Muscle layer of duodenum (tissue), 2 donors: ENCODE data around the gene SLC39A11.

ENCODE experiments used
- H3K27ac ChIP-seq: one replicate; pipeline ENCODE4 v1.7.0; 2013; ENCODE audit warnings: mild to moderate bottlenecking, low read length
- H3K27me3 ChIP-seq: one replicate; pipeline ENCODE4 v1.7.0; 2013; ENCODE audit warnings: low read depth, mild to moderate bottlenecking, control low read depth, low read length
- H3K36me3 ChIP-seq, 2 donors: one replicate each; pipeline ENCODE4 v1.7.0; 2013; ENCODE audit warnings: low read length in 2 of 2, control low read depth in 1 of 2, mild to moderate bottlenecking in 1 of 2; ENCODE audit not compliant: insufficient read depth in 2 of 2, control insufficient read depth in 1 of 2
- H3K4me1 ChIP-seq, 2 donors: one replicate each; pipeline ENCODE4 v1.7.0; 2013; ENCODE audit warnings: low read length in 2 of 2, mild to moderate bottlenecking in 2 of 2, control low read depth in 1 of 2, moderate library complexity in 1 of 2; ENCODE audit not compliant: insufficient read depth in 2 of 2, control insufficient read depth in 1 of 2
- H3K4me3 ChIP-seq, 2 donors: one replicate each; pipeline ENCODE4 v1.7.0; 2013; ENCODE audit warnings: low read length in 2 of 2, low read depth in 1 of 2, mild to moderate bottlenecking in 1 of 2
- H3K9me3 ChIP-seq, 2 donors: one replicate each; pipeline ENCODE4 v1.7.0; 2013; ENCODE audit warnings: low read length in 2 of 2, control low read depth in 1 of 2, mild to moderate bottlenecking in 1 of 2; ENCODE audit not compliant: control insufficient read depth in 1 of 2
- donor health status: healthy.

Gene SLC39A11

GRCh38 chr17:72751746-72752145 is 340.7 kb downstream of the SLC39A11 start:
- Histone ChIP-seq H3K9me3 (peaks cover 5% of the 10 kb centered on the region in 2 donors), H3K27me3 (no peaks in the 10 kb centered on the region), H3K4me1 (no peaks in the 10 kb centered on the region), H3K27ac (no peak overlapping the region), H3K4me3 (no peak overlapping the region), H3K36me3 (peaks cover 0 to 5% of the 10 kb centered on the region in 2 donors)

DNA sequence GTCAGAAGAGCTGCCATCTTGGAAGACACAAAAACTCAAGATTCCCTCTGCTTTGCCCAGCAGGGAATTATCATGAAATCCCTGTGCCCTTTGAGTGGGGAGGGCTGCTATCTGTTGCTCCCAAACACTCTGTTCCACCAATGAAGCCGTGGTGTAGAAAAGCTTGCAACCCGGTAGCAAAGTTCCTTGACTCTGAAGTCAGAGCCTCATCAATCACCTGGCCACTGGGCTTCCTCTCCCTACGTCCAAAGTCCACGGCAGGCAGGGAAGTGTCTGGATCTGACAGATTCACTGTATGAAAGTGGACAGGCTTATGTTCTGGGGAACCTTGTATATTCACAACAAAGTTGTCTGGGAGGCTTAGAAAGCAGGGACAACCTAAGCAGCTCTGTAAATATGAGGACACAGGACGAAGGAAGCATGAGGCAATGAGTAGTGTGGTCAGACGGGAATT is 343.3 kb downstream of the SLC39A11 start:
- Histone ChIP-seq H3K9me3 (no peaks in the 10 kb centered on the region), H3K27me3 (no peaks in the 10 kb centered on the region), H3K4me1 (no peaks in the 10 kb centered on the region), H3K27ac (no peak overlapping the region), H3K36me3 (no peaks in the 10 kb centered on the region), H3K4me3 (no peak overlapping the region)

DNA sequence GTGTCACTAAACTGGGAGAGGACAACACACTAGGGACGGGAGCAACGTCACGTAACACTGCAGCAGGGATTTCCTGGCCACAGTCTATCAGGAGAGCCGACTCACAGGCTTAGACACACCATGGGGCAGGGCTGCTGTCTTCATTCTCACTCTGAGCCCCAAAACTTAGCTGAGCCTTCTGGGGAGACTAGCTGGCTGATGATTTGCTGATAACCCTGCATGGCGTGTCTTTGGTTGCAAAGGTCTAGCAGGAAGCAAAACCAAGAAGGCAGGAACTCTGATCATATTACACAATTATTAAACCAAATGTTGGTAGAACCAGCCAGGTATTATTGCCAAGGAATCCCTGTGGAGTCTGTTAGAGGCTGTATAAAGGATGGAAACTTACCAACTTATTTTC is 345.0 kb downstream of the SLC39A11 start:
- no peak overlapping the region for H3K4me3 ChIP-seq
- H3K4me1 ChIP-seq, result no peaks in the 10 kb centered on the region
- H3K27ac ChIP-seq, result peak overlapping the region; percentile 47
- no peaks in the 10 kb centered on the region for H3K27me3 ChIP-seq
- no peaks in the 10 kb centered on the region for H3K9me3 ChIP-seq
- H3K36me3 ChIP-seq, result no peaks in the 10 kb centered on the region

GRCh38 chr17:72745241-72745640 is 347.2 kb downstream of the SLC39A11 start:
- no peak overlapping the region for H3K27ac ChIP-seq
- H3K4me3 ChIP-seq, result no peak overlapping the region
- no peaks in the 10 kb centered on the region for H3K27me3 ChIP-seq
- H3K9me3 ChIP-seq, result no peaks in the 10 kb centered on the region
- no peaks in the 10 kb centered on the region for H3K36me3 ChIP-seq
- no peaks in the 10 kb centered on the region for H3K4me1 ChIP-seq

DNA sequence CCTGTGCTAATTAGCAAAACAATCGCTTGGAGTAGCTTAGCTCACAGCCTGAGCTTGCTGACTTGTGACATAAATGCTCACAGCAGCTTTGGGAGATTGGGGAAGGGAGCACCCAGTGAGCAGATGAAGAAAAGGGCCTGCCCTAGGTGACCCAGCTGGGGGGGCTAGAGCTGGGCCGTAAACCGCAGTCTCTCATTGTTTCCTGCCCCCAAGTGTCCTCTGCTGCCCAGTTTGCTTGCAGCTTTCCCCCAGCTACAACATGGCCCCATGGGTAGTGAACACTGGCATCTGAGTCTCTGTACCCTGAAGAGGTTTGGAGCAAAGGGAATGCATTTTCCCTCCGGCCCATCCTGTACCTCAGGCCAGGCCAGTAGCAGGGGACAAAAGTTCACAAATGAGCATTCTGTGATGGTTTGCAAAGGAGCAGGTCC is 349.4 kb downstream of the SLC39A11 start:
- no peak overlapping the region for H3K27ac ChIP-seq
- no peaks in the 10 kb centered on the region for H3K4me1 ChIP-seq
- H3K9me3 ChIP-seq, result no peaks in the 10 kb centered on the region
- no peak overlapping the region for H3K4me3 ChIP-seq
- no peaks in the 10 kb centered on the region for H3K27me3 ChIP-seq
- H3K36me3 ChIP-seq, result no peaks in the 10 kb centered on the region

- no peak overlapping the region for H3K27ac ChIP-seq
- no peaks in the 10 kb centered on the region for H3K9me3 ChIP-seq
- no peaks in the 10 kb centered on the region for H3K4me1 ChIP-seq
- H3K27me3 ChIP-seq, result no peaks in the 10 kb centered on the region
- no peak overlapping the region for H3K4me3 ChIP-seq
- peaks cover 0 to 13% of the 10 kb centered on the region in 2 donors for H3K36me3 ChIP-seq
Observed at GRCh38 chr17:72737151-72737690, 355.3 kb downstream of the SLC39A11 start.

DNA sequence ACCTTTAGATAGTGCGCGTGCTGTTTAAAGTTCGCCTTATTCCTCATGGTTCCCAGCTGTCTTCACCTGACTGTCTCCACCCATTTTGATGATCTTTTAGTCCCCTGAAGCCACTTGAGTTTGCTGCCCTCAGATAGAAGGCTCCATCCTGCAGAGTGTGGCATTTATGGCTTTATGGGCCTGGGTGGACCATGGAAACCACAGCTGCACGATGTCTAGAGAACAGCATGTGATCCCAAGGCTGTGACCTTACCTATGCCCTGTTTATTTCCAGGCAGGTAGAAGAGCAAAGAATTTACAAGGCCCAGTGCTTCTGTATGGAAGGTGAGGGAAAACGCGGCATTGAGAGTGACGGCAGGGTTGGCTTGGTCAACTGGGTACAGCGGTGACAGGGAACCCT is 356.9 kb downstream of the SLC39A11 start:
- Histone ChIP-seq H3K27ac (no peak overlapping the region), H3K9me3 (no peaks in the 10 kb centered on the region), H3K4me3 (no peak overlapping the region), H3K27me3 (no peaks in the 10 kb centered on the region), H3K36me3 (peaks cover 0 to 13% of the 10 kb centered on the region in 2 donors), H3K4me1 (no peaks in the 10 kb centered on the region)

GRCh38 chr17:72735048-72735447 is 357.4 kb downstream of the SLC39A11 start:
- no peak overlapping the region for H3K27ac ChIP-seq
- H3K36me3 ChIP-seq, result peaks cover 0 to 13% of the 10 kb centered on the region in 2 donors

DNA sequence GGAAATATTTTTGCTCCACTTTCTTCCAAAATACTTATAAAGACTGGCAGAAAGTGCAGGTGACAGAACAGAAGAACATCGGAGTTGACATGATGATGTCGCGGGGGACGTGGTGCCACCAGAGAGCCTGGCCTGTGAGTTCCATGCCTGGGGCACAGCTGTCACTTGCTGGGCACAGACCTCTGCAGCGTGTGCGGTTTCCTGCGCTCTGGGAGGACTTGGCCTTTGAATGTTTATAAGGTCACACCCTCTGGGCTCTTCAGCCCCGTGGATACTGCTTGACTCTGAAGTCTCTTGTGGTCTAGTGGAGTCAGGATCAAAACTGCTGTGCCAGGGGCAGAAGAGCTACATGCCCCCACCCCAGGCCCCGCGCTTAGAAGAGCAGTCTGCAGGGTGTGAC is 357.9 kb downstream of the SLC39A11 start:
- no peak overlapping the region for H3K4me3 ChIP-seq
- H3K4me1 ChIP-seq, result no peaks in the 10 kb centered on the region
- no peaks in the 10 kb centered on the region for H3K9me3 ChIP-seq
- H3K27me3 ChIP-seq, result no peaks in the 10 kb centered on the region
- H3K27ac ChIP-seq, result no peak overlapping the region
- peaks cover 0 to 13% of the 10 kb centered on the region in 2 donors for H3K36me3 ChIP-seq

More at GRCh38 chr17:72735048-72735447, 357.4 kb downstream of the SLC39A11 start:
- H3K4me3 ChIP-seq, result no peak overlapping the region
- no peaks in the 10 kb centered on the region for H3K9me3 ChIP-seq
- H3K4me1 ChIP-seq, result no peaks in the 10 kb centered on the region
- H3K27me3 ChIP-seq, result no peaks in the 10 kb centered on the region

DNA sequence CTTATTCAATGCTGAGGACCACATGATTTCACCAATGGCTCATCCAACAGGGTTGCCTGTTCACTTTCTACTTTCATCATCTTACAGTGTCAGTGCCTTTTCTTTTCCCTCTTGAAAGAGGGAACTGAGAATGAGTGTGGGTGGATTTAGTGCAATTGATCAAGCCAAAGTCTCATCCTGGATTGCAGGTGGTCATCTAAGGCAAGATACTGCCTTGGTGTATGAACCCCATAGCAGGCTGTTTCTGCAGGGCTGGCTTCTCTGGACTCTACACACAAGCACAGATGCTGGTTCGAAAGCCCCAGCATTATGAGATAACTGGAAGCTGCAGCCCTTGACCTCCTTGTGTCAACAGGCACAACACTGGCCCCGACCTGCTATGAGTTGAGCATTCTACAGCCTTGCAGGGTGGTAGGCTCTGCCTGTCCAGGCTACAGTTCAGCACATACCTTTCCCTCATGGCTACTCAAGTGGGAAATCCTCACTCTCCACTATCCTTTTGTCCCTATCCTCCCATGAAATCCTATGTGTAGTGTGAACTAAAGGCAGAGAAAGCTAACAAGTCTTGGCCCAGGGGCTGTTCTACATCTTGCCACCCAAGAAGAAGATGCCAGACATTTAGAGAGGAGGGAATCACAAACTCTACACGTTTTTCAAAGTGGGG is 358.7 kb downstream of the SLC39A11 start:
- peaks cover 0 to 13% of the 10 kb centered on the region in 2 donors for H3K36me3 ChIP-seq
- no peak overlapping the region for H3K27ac ChIP-seq

DNA sequence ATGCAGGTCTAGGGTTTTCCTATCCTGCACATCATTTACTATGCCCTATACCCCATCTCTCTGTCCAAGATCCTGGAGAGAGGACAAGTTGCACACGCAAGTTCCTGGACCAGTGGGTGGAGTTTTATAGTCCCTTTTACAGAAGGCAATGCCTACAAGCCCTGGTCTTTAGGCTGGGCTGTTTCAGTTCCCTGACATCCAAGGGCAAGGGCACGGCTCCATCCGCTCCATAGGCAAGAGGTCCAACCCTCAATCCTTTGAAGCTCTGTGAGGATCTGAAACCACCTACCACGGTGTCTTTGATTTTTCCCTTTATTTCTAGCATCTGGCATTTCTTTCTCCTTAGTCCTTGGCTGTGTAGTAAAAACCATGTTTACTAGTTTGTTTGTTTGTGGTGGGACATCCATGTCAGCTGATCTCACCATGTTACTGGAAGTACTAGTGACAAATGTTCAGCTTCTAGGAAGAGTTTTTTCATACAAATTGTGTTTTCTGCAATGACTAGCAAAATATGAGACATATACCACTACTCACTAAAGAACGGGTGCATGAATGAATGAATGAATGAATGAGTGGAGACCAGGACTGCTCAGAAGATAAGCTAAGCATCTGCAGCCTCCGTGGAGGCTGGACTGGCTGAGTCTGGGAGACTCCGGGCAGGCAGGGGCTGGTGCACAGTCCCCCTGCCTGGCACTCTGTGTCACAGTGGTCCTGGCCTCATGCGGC is 359.4 kb downstream of the SLC39A11 start:
- Histone ChIP-seq H3K27ac (no peak overlapping the region), H3K27me3 (no peaks in the 10 kb centered on the region), H3K36me3 (peaks cover 0 to 13% of the 10 kb centered on the region in 2 donors)

More for the DNA sequence above, 358.7 kb downstream of the SLC39A11 start:
- Histone ChIP-seq H3K9me3 (no peaks in the 10 kb centered on the region), H3K27me3 (no peaks in the 10 kb centered on the region), H3K4me1 (no peaks in the 10 kb centered on the region), H3K4me3 (no peak overlapping the region)

More for the DNA sequence above, 359.4 kb downstream of the SLC39A11 start:
- no peaks in the 10 kb centered on the region for H3K9me3 ChIP-seq
- H3K4me1 ChIP-seq, result no peaks in the 10 kb centered on the region
- no peak overlapping the region for H3K4me3 ChIP-seq
